Nephron (organoid): ENCODE measurements around the gene ERCC2.
A peak's percentile ranks its signal among the peaks of the same experiment; 100 is the strongest.

Source experiments
- H3K27ac Mint-ChIP-seq, 3 experiments: 2 replicates each; pipeline ENCODE4 v1.8.0; 2020; ENCODE audit warnings: mixed read lengths in 3 of 3, mild to moderate bottlenecking in 2 of 3, moderate library complexity in 1 of 3
- H3K27me3 Mint-ChIP-seq: 2 replicates; pipeline ENCODE4 v1.8.0; 2021; ENCODE audit warnings: low read depth, mild to moderate bottlenecking, moderate library complexity, mixed read lengths
- H3K36me3 Mint-ChIP-seq: 2 replicates; pipeline ENCODE4 v1.8.0; 2020; ENCODE audit warnings: low read depth, mixed read lengths
- H3K4me1 Mint-ChIP-seq: 2 replicates; pipeline ENCODE4 v1.8.0; 2020; ENCODE audit warnings: mixed read lengths
- H3K4me3 Mint-ChIP-seq, 3 experiments: 2 replicates each; pipeline ENCODE4 v1.8.0; 2020; ENCODE audit warnings: mild to moderate bottlenecking in 3 of 3, mixed read lengths in 3 of 3, moderate library complexity in 2 of 3
- H3K9me3 Mint-ChIP-seq: 2 replicates; pipeline ENCODE4 v1.8.0; 2020; ENCODE audit warnings: mixed read lengths
- CTCF ChIP-seq, 3 experiments: fragments of 200-600 bp; sonication (generic); IDR thresholded peaks; one replicate each; pipeline ENCODE4 v1.5.0; 2021; ENCODE audit warnings: antibody characterized with exemption in 3 of 3; ENCODE audit not compliant: unreplicated experiment in 3 of 3

ERCC2 gene

DNA sequence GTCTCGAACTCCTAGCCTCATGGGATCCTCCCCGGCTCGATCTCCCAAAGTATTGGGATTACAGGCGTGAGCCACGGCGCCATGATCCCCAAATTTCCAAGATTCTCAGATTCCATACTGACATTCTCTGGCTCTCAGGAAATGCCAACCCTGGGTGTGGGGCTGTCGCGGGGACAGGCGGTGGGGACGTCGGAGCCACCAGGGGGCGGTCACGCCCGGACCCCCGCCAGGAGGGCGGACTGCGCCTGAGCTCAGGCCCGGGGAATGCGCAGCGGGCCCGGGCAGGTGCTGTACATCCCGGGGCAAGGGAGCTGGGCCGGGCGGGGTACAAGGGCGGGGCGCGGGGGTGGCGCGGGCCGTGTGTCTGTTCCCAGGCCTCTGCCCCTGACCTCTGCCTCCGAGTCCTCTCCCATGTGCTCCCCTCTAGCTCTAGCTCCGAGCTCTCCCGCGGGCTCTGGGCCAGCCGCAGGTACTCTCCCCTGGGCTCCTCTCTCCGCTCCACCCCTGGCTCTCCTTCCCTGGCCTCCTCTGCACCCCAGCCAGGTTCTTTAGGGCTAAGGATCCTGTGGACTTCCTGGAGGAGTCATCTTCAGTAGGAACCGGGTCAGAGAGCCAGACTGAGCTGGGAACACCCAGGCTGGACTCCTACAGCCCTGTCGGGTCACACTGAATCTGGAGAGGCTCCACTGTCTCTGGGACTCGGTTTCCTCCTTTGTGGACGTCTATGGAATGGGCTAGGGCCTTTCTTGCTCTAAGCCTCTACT lies 32.1 kb upstream of the ERCC2 start:
- no peak overlapping the region for H3K27ac Mint-ChIP-seq
- H3K4me1 Mint-ChIP-seq = peaks cover 24% of the 10 kb centered on the region
- H3K9me3 Mint-ChIP-seq = no peaks in the 10 kb centered on the region
- H3K27me3 Mint-ChIP-seq = peaks cover 78% of the 10 kb centered on the region
- peak overlapping the region in 1 of 3 experiments; percentile 90 for H3K4me3 Mint-ChIP-seq
- peak; percentile 32 to 61 (median 36) for TF ChIP-seq CTCF (IDR thresholded peaks at IDR 0.05; ENCODE audit: unreplicated experiment in 3 of 3)
- no peaks in the 10 kb centered on the region for H3K36me3 Mint-ChIP-seq

- H3K9me3 Mint-ChIP-seq = no peaks in the 10 kb centered on the region
- peaks cover 24% of the 10 kb centered on the region for H3K4me1 Mint-ChIP-seq
- no peak overlapping the region for H3K4me3 Mint-ChIP-seq
- H3K27me3 Mint-ChIP-seq = peaks cover 85% of the 10 kb centered on the region
- H3K36me3 Mint-ChIP-seq = no peaks in the 10 kb centered on the region
- no peak for TF ChIP-seq CTCF (IDR thresholded peaks at IDR 0.05; ENCODE audit: unreplicated experiment in 3 of 3)
- H3K27ac Mint-ChIP-seq = no peak overlapping the region
These were observed 31.4 kb upstream of the ERCC2 start for GRCh38 chr19:45401815-45402214.

DNA sequence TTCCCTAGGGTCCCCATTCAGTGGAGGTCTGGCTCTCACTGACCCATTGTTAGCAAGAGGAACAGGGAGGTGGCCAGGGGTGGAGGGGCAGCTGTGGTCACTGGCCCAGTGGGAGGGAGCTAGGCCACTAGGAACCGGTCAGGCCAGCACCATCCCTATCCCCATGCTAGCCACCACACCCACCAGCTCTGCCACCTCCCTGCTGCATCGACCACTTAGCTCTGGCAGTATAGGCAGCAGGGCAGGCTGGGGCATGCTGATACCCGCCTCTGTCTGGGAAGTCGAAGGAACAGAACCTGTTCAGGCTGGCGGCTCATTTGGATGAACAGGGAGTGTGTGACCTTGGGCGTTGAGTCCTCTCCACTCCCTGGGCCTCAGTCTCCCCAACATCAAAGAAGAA lies 29.8 kb upstream of the ERCC2 start:
- H3K27me3 Mint-ChIP-seq = peaks cover 89% of the 10 kb centered on the region
- TF ChIP-seq CTCF (IDR thresholded peaks at IDR 0.05; ENCODE audit: unreplicated experiment in 3 of 3) = no peak
- no peaks in the 10 kb centered on the region for H3K9me3 Mint-ChIP-seq
- no peaks in the 10 kb centered on the region for H3K36me3 Mint-ChIP-seq
- H3K27ac Mint-ChIP-seq = no peak overlapping the region
- peaks cover 14% of the 10 kb centered on the region for H3K4me1 Mint-ChIP-seq
- H3K4me3 Mint-ChIP-seq = no peak overlapping the region

DNA sequence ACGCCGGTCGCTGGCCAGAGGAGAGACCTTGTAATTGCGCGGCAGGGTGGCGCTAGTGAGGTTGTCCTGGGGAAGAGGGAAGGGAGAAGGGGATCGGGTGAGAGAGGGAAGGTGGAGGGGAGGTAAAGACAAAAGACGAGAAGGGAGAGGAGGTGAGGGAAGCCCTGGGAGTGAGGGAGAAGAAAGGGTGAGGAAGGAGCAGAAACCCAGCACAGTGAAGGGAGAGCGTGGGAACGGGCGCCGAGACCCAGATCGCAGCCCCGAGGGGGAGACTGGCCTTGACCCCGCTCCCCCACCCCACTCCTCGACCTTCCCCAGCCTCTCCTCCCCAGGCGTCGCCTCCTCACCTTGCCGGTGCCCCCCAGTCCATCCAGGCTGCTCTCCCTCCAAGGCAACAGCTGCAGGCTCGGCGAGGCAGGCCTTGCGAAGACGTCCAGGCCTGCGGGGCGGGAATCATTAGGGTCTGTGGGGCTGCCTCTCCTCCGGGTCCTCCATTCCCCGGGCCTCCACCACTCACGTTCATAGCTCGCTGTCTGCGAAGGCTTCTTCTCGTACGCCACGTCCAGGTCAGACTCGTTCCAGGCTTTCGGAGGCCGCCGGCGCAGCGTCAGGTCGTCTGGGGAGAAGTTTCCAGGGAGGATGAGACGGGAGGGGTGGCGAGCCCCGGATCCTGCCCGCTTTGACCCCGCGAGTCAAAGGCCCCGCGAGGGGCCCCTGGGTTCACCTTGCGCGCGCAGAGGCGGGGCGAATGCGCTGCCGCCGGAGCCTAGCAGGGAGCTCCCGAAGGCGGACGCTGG lies 25.6 kb upstream of the ERCC2 start:
- H3K9me3 Mint-ChIP-seq = no peaks in the 10 kb centered on the region
- H3K4me3 Mint-ChIP-seq = no peak overlapping the region

DNA sequence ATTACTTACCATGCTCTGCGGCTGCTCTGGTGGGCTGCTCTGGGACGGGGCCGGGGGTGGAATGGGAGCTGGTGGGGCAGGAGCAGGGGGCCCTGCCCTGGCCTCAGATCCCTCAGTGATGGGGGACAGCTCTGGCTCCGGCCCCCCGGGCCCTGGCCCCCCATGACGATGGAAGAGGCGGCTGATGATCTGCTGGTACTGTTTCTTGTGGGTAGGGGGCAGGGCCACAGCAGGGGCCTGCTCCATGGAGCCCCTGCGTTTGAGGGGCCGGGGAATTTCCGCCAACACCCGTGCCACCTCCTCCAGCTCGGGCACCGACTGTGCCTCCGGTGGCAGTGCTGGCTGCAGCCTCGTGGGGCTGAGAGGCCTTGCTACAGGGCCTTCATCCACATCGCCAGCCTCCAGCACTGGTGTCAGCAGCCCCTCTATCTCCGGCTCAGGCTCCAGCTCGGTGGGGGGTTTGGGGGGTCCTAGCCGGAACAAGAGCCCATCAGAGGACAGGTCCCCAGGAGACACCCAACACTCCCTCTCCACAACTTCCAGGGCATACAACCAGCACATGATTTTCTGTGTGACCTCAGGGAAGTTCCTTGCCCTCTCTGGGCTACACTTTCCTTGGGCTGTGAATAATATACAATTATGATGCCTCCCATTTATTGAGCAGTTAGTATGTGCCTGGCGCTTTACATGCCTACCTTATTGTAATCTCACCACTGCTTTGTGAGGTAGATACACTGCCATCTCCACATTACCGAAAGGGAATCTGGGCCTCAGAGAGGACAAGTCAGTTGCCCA lies 21.7 kb upstream of the ERCC2 start:
- Mint-ChIP-seq H3K36me3 (no peaks in the 10 kb centered on the region), H3K4me1 (no peaks in the 10 kb centered on the region), H3K27me3 (peaks cover 37% of the 10 kb centered on the region), H3K9me3 (no peaks in the 10 kb centered on the region), H3K27ac (no peak overlapping the region), H3K4me3 (no peak overlapping the region)
- no peak for TF ChIP-seq CTCF (IDR thresholded peaks at IDR 0.05; ENCODE audit: unreplicated experiment in 3 of 3)

More for the DNA sequence above, 25.6 kb upstream of the ERCC2 start:
- Mint-ChIP-seq H3K4me1 (no peaks in the 10 kb centered on the region), H3K36me3 (no peaks in the 10 kb centered on the region), H3K27ac (no peak overlapping the region), H3K27me3 (peaks cover 60% of the 10 kb centered on the region)
- peak in 1 of 3 experiments; percentile 8 for TF ChIP-seq CTCF (IDR thresholded peaks at IDR 0.05; ENCODE audit: unreplicated experiment in 3 of 3)
